ENCODE measurements around the gene ROBO1. TPM values are rescaled to one million over a fixed set of nuclear protein-coding genes. Genes with fewer than 3 reads are reported as not detected.

ROBO1 gene
- total and polyA plus RNA-seq, 2 experiments from 2014 or later, result 29.3 to 171 TPM

DNA sequence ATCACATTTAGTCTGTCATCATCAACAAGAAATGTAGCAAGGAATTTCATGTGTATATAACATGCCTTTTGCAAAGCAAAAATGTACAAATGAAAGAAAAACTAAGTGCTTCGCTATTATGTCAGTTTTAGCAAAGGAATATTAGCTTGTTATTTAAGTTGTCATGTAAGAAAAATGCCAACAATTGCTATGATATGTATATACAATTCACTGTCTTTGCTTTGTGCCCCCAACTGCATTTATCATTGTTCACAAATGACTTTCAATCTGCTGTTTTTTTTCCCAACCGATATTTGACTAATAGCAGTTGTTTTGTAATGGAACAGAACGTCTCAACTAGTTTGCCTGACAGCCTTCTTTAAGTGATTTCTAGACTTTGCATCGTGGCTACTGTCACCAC, 207.1 kb downstream of the ROBO1 start:
- no peaks in the 10 kb centered on the region for H3K4me1 ChIP-seq (ENCODE audit: low read depth)
- TF ChIP-seq, protein P1, sequence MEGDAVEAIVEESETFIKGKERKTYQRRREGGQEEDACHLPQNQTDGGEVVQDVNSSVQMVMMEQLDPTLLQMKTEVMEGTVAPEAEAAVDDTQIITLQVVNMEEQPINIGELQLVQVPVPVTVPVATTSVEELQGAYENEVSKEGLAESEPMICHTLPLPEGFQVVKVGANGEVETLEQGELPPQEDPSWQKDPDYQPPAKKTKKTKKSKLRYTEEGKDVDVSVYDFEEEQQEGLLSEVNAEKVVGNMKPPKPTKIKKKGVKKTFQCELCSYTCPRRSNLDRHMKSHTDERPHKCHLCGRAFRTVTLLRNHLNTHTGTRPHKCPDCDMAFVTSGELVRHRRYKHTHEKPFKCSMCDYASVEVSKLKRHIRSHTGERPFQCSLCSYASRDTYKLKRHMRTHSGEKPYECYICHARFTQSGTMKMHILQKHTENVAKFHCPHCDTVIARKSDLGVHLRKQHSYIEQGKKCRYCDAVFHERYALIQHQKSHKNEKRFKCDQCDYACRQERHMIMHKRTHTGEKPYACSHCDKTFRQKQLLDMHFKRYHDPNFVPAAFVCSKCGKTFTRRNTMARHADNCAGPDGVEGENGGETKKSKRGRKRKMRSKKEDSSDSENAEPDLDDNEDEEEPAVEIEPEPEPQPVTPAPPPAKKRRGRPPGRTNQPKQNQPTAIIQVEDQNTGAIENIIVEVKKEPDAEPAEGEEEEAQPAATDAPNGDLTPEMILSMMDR (IDR thresholded peaks at IDR 0.05; ENCODE audit: low read depth, low read length), result no peak
- H3K36me3 ChIP-seq, result no peaks in the 10 kb centered on the region
- no peaks in the 10 kb centered on the region for H3K27me3 ChIP-seq
- no peak overlapping the region for H3K27ac ChIP-seq
- no peaks in the 10 kb centered on the region for H3K9me3 ChIP-seq (ENCODE audit: low read depth)
- H3K4me3 ChIP-seq, result no peak overlapping the region
- no peak for DNase-seq (ENCODE audit: low read depth in 1 of 2, low spot score in 1 of 2)

DNA sequence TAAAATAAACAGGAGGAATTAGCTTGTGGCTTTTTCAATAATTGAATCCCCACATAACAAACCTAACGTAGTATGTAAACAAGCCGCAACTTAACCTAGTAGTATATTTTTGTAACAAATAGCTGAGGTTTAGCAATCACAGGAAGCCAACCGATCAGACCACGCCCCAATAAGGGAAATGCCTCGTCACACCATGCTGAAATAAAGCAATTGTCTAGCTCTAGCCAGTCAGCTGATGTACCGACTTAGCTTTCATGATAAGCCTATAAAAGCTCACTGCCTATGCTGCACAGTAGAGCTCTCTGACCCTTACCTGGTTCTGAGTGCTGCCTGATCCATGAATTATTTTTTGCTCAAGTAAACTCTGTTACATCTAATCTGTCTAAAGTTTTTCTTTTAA, 208.9 kb downstream of the ROBO1 start:
- no peaks in the 10 kb centered on the region for H3K9me3 ChIP-seq (ENCODE audit: low read depth)
- DNase-seq (ENCODE audit: low read depth in 1 of 2, low spot score in 1 of 2), result no peak
- H3K4me1 ChIP-seq (ENCODE audit: low read depth), result no peaks in the 10 kb centered on the region
- no peaks in the 10 kb centered on the region for H3K36me3 ChIP-seq
- no peak overlapping the region for H3K27ac ChIP-seq
- H3K4me3 ChIP-seq, result no peak overlapping the region
- TF ChIP-seq, protein P1 (IDR thresholded peaks at IDR 0.05; ENCODE audit: low read depth, low read length), result no peak
- no peaks in the 10 kb centered on the region for H3K27me3 ChIP-seq

DNA sequence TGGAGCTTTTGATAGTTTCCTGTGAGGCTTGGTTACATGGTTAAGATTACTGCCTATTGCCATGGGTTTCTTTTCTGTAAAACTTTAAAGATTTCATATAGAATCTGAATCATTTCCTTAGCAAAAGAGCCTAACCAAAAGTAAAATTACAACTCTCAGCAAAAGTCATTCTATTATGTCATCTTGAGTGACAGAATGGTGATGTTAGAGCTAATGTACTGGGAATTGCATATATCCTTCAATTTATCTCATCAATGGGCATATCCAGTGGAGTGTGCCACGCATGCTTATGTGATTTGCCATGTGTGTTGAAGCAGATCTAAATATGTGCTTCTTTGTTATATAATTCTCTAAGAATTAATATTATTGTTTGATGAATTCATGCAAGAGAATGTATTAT, 212.1 kb downstream of the ROBO1 start:
- Histone ChIP-seq H3K4me1 (ENCODE audit: low read depth) (no peaks in the 10 kb centered on the region), H3K27me3 (no peaks in the 10 kb centered on the region), H3K9me3 (ENCODE audit: low read depth) (no peaks in the 10 kb centered on the region), H3K36me3 (no peaks in the 10 kb centered on the region), H3K27ac (no peak overlapping the region), H3K4me3 (no peak overlapping the region)
- no peak for DNase-seq (ENCODE audit: low read depth in 1 of 2, low spot score in 1 of 2)
- TF ChIP-seq, protein P1 (IDR thresholded peaks at IDR 0.05; ENCODE audit: low read depth, low read length), result no peak

DNA sequence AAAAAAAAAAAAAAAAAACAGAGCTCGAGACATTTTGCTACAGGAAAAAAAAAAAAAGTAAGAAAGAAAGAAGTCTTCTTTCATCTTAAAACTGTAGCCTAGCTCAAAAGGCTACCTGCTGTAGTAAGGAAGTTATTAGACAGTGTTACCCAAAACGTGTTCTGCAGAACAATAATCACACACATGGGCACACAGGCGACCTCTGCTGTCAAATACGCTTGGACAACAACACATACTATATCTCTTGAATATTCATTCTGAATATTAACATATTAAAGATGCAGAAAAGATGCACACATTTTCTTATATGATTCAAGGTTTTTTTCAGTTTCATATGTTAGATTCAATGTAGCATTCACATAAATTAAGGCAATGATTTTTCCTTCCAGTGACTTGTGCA, 215.8 kb downstream of the ROBO1 start:
- Histone ChIP-seq H3K27me3 (no peaks in the 10 kb centered on the region), H3K27ac (no peak overlapping the region), H3K9me3 (ENCODE audit: low read depth) (no peaks in the 10 kb centered on the region), H3K4me3 (no peak overlapping the region), H3K36me3 (no peaks in the 10 kb centered on the region), H3K4me1 (ENCODE audit: low read depth) (no peaks in the 10 kb centered on the region)
- DNase-seq (ENCODE audit: low read depth in 1 of 2, low spot score in 1 of 2), result no peak
- TF ChIP-seq, protein P1 (IDR thresholded peaks at IDR 0.05; ENCODE audit: low read depth, low read length), result no peak

DNA sequence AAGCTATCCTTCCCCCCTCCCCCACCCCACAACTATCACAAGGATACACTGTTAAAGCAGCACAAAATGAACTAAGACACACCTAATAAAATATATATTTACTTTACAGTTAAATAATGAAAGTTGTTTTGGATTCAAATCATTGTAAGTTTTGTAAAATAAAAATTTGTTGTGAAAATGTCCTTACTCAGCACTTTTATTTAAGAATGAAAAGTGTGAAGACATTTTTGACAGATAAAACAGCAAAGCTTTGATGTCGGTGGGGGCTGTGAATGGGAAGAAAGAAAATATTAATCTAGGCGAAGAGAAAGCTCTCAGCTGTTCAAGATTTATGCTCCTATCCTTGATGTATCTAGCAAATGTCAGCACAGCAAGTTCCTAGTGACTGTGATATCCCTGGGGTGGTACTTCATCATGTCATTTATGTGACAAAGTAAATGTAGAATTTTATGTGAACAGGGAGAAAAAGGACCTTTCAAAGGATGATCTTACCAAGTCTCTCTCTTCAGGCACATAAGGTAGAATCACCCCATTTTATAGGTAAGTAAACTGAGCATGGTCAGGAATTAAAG, 216.4 kb downstream of the ROBO1 start:
- Histone ChIP-seq H3K27ac (no peak overlapping the region), H3K4me1 (ENCODE audit: low read depth) (no peaks in the 10 kb centered on the region), H3K9me3 (ENCODE audit: low read depth) (no peaks in the 10 kb centered on the region), H3K36me3 (no peaks in the 10 kb centered on the region), H3K4me3 (no peak overlapping the region), H3K27me3 (no peaks in the 10 kb centered on the region)
- no peak for DNase-seq (ENCODE audit: low read depth in 1 of 2, low spot score in 1 of 2)
- TF ChIP-seq, protein P1 (IDR thresholded peaks at IDR 0.05; ENCODE audit: low read depth, low read length), result no peak

All from cardiac muscle cell (in vitro differentiated cells and primary cell).